B cell (primary cell): ENCODE results near the gene NDUFB7. TPM values are rescaled to one million over a fixed set of nuclear protein-coding genes. Genes with fewer than 3 reads are reported as not detected.

Source experiments
- ATAC-seq: fragments of 200-7000 bp; cut with Tn5 transposase; one replicate; pipeline ENCODE4 v1.10.0; 2021; ENCODE audit warnings: low read depth, mild to moderate bottlenecking, moderate number of reproducible peaks, moderate library complexity
- CTCF ChIA-PET: fragments of 350-600 bp; sonication (Branson Sonifier 250); formaldehyde crosslinking; loops from one replicate; lab custom pipeline; 2021; ENCODE audit warnings: antibody characterized with exemption, inconsistent platforms; lab: Charles Lee
- POLR2A ChIA-PET: fragments of 350-600 bp; sonication (Branson Sonifier 250); formaldehyde crosslinking; loops from one replicate; lab custom pipeline; 2021; ENCODE audit warnings: antibody characterized with exemption; lab: Charles Lee
- DNase-seq: peaks from one replicate; pipeline ENCODE4 v3.0.0; 2013
- H2AFZ ChIP-seq: 2 replicates; pipeline ENCODE4 v1.6.1; 2012; ENCODE audit warnings: mild to moderate bottlenecking, low read depth, low read length; ENCODE audit not compliant: insufficient read depth, poor library complexity, severe bottlenecking
- H3K27ac ChIP-seq, 2 donors: 1 replicate in 1 of 2; 2 replicates in 1 of 2; pipeline ENCODE4 v1.5.1; 2012 to 2013; ENCODE audit warnings: low read length in 2 of 2, mild to moderate bottlenecking in 2 of 2, moderate library complexity in 1 of 2
- H3K27me3 ChIP-seq, 4 experiments: fragments of 200-600 bp in 1 of 4; sonication (generic) in 1 of 4; replicated peaks in 1 of 4; 1 replicate in 2 of 4; 2 replicates in 2 of 4; pipeline versions ENCODE4 v1.6.1 to v1.7.0; 2013 to 2016; ENCODE audit warnings: low read length in 3 of 4, mild to moderate bottlenecking in 2 of 4, mixed read lengths in 1 of 4, moderate library complexity in 1 of 4; ENCODE audit not compliant: insufficient read depth in 4 of 4, control insufficient read depth in 3 of 4; ENCODE audit errors: control extremely low read depth in 1 of 4
- H3K36me3 ChIP-seq, 2 experiments: replicated peaks in 1 of 2; 1 replicate in 1 of 2; 2 replicates in 1 of 2; pipeline versions ENCODE4 v1.6.1 to v1.7.1; 2013; ENCODE audit warnings: low read length in 1 of 2; ENCODE audit not compliant: insufficient read depth in 2 of 2, control insufficient read depth in 1 of 2; ENCODE audit errors: control extremely low read depth in 1 of 2, extremely low read depth in 1 of 2
- H3K4me1 ChIP-seq, 2 donors: fragments of 200-600 bp in 1 of 2; sonication (generic) in 1 of 2; 1 replicate in 1 of 2; 2 replicates in 1 of 2; pipeline versions ENCODE4 v1.5.1 to v1.6.1; 2013 to 2017; ENCODE audit warnings: low read length in 2 of 2; ENCODE audit not compliant: control insufficient read depth in 2 of 2, insufficient read depth in 2 of 2
- H3K4me2 ChIP-seq: replicated peaks from 2 replicates; pipeline ENCODE3; 2012; ENCODE audit warnings: mild to moderate bottlenecking, low read depth, low read length; ENCODE audit not compliant: poor library complexity, severe bottlenecking
- H3K4me3 ChIP-seq, 5 experiments: fragments of 200-600 bp in 1 of 5; sonication (generic) in 1 of 5; 1 replicate in 3 of 5; 2 replicates in 2 of 5; pipeline versions ENCODE4 v1.5.1 to v1.7.0; 2011 to 2016; ENCODE audit warnings: low read length in 4 of 5, mild to moderate bottlenecking in 4 of 5, low read depth in 2 of 5, control low read depth in 1 of 5, moderate library complexity in 1 of 5; ENCODE audit not compliant: insufficient read depth in 1 of 5; ENCODE audit errors: control extremely low read depth in 1 of 5, extremely low read depth in 1 of 5
- H3K79me2 ChIP-seq: fragments of 200-600 bp; sonication (generic); one replicate; pipeline ENCODE4 v1.6.0; 2016; ENCODE audit warnings: low read length; ENCODE audit not compliant: control insufficient read depth, insufficient read depth
- H3K9ac ChIP-seq: fragments of 200-600 bp; sonication (generic); 2 replicates; pipeline ENCODE4 v1.6.1; 2017; ENCODE audit warnings: mild to moderate bottlenecking, low read length, moderate library complexity
- H3K9me3 ChIP-seq, 3 donors: one replicate each; pipeline versions ENCODE4 v1.6.1 to v1.7.1; 2013; ENCODE audit warnings: low read length in 2 of 3; ENCODE audit not compliant: control insufficient read depth in 2 of 3, insufficient read depth in 1 of 3; ENCODE audit errors: control extremely low read depth in 1 of 3
- H4K20me1 ChIP-seq: 2 replicates; pipeline ENCODE4 v1.6.0; 2012; ENCODE audit warnings: mild to moderate bottlenecking, low read length; ENCODE audit not compliant: insufficient read depth, control insufficient read depth, poor library complexity, severe bottlenecking
- H3K27ac Mint-ChIP-seq: one replicate; pipeline ENCODE4 v1.8.0; 2021; ENCODE audit warnings: mixed read lengths
- H3K27me3 Mint-ChIP-seq: one replicate; pipeline ENCODE4 v1.8.0; 2021; ENCODE audit warnings: mixed read lengths
- H3K4me1 Mint-ChIP-seq: one replicate; pipeline ENCODE4 v1.8.0; 2021; ENCODE audit warnings: mixed read lengths
- H3K4me3 Mint-ChIP-seq: one replicate; pipeline ENCODE4 v1.8.0; 2021; ENCODE audit warnings: mixed read lengths
- H3K9me3 Mint-ChIP-seq: one replicate; pipeline ENCODE4 v1.8.0; 2022; ENCODE audit warnings: mixed read lengths; ENCODE audit not compliant: insufficient read depth
- EZH2 ChIP-seq: IDR thresholded peaks from 2 replicates; pipeline ENCODE4 v1.6.1; 2012; ENCODE audit warnings: borderline replicate concordance, low read depth, mild to moderate bottlenecking, moderate library complexity, low read length; ENCODE audit not compliant: insufficient read depth, poor library complexity, severe bottlenecking
- WGBS: methylation state at CpG from one replicate; pipeline ENCODE4 v1.1.5; 2013; ENCODE audit warnings: missing lambda C conversion rate; ENCODE audit not compliant: insufficient coverage; 5-methylcytosine and 5-hydroxymethylcytosine counted together
- intact Hi-C: fragments of 100-400 bp; cut with micrococcal nuclease; formaldehyde crosslinking; loops from one replicate; pipeline ENCODE4 v1.10.0; 2022
- polyA plus RNA-seq: library from polyadenylated mRNA; depleted of rRNA; stranded (reverse); fragments of >200 nt; gene quantifications from 2 replicates; pipeline ENCODE4 v1.2.3, GENCODE V29; 2012
- total RNA-seq, 2 donors: library from RNA; stranded (reverse); fragments of 120-200 nt in 1 of 2; gene quantifications; 1 replicate in 1 of 2; 2 replicates in 1 of 2; pipeline versions ENCODE4 v1.2.3 to v1.2.4, GENCODE V29; 2013 to 2022
- TF ChIP-seq, protein P1 (sequence below): fragments of 200-600 bp; IDR thresholded peaks from one replicate; pipeline ENCODE4 v1.8.0; 2022; ENCODE audit warnings: antibody characterized with exemption, mild to moderate bottlenecking

The NDUFB7 gene
- total and polyA plus RNA-seq, 2 donors (not counting 1 experiment from before 2014, with no cell fraction given): 71.5 to 168 TPM

DNA sequence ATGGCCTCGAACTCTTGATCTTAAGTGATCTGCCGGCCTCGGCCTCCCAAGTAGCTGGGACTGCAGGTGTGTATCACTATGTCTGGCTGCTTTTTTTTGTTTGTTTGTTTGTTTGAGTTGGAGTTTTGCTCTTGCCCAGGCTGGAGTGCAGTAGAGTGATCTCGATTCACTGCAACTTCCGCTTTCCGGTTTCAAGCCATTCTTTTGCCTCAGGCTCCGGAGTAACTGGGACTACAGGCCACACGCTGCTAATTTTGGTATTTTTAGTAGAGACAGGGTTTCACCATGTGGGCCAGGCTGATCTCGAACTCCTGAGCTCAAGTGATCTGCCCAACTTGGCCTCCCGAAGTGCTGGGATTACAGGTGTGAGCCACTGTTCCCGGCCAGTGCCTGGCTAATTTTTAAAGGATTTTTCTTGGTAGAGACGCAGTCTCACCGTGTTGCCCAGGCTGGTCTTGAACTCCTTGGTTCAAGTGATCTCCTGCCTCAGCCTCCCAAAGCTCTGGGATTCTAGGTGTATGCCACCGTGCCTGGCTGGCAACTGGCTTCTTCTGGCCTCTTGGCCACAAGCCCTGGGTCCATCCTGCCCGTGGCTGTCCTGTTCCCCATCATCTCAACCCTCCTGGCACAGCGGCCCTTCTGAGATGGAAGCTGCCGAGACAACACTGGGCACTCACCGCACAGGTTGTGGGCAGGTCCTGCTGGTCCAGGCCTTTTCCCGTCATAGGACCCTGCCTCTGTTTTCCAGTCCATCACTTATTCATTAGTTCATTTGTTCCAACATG lies 30.9 kb downstream of the NDUFB7 start:
- Mint-ChIP-seq H3K9me3 (no peaks in the 10 kb centered on the region), H3K4me1 (peaks cover 31% of the 10 kb centered on the region), H3K4me3 (no peak overlapping the region), H3K27me3 (no peaks in the 10 kb centered on the region), H3K27ac (no peak overlapping the region)
- intact Hi-C loops: no loop called here
- no peak overlapping the region for H3K4me3 ChIP-seq
- ATAC-seq (no peak), DNase-seq (no peak)
- POLR2A ChIA-PET: no interaction called here
- peaks cover 0 to 6% of the 10 kb centered on the region in 2 experiments for H3K36me3 ChIP-seq
- peaks cover 46% of the 10 kb centered on the region for H4K20me1 ChIP-seq
- H3K27me3 ChIP-seq: no peaks in the 10 kb centered on the region
- H3K9me3 ChIP-seq: no peaks in the 10 kb centered on the region
- 95% methylated on average over 19 of the region's 19 CpGs for WGBS
- H3K9ac ChIP-seq: no peak overlapping the region
- H2AFZ ChIP-seq: no peak overlapping the region
- peaks cover 0 to 5% of the 10 kb centered on the region in 2 donors for H3K4me1 ChIP-seq
- peaks cover 82% of the 10 kb centered on the region for H3K79me2 ChIP-seq
- no peak overlapping the region for H3K27ac ChIP-seq
- TF ChIP-seq, protein P1, sequence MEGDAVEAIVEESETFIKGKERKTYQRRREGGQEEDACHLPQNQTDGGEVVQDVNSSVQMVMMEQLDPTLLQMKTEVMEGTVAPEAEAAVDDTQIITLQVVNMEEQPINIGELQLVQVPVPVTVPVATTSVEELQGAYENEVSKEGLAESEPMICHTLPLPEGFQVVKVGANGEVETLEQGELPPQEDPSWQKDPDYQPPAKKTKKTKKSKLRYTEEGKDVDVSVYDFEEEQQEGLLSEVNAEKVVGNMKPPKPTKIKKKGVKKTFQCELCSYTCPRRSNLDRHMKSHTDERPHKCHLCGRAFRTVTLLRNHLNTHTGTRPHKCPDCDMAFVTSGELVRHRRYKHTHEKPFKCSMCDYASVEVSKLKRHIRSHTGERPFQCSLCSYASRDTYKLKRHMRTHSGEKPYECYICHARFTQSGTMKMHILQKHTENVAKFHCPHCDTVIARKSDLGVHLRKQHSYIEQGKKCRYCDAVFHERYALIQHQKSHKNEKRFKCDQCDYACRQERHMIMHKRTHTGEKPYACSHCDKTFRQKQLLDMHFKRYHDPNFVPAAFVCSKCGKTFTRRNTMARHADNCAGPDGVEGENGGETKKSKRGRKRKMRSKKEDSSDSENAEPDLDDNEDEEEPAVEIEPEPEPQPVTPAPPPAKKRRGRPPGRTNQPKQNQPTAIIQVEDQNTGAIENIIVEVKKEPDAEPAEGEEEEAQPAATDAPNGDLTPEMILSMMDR: no peak
- no peak for TF ChIP-seq EZH2
- CTCF ChIA-PET: no interaction called here
- H3K4me2 ChIP-seq: no peak overlapping the region
